Activated CD8-positive, alpha-beta memory T cell treated with anti-CD3 and anti-CD28 coated beads, Interleukin-2, amount 50 U/mL, for 24 hours (primary cell): ENCODE measurements around the gene KIRREL1.

Experiments used
- DNase-seq: peaks from one replicate; pipeline ENCODE4 v3.0.0-alpha.2; 2020; ENCODE audit errors: extremely low read depth

Gene KIRREL1

GRCh38 chr1:158035014-158035413, 41.6 kb downstream of the KIRREL1 start:
- no peak for DNase-seq

GRCh38 chr1:158035976-158036583, 42.6 kb downstream of the KIRREL1 start:
- no peak for DNase-seq

GRCh38 chr1:158037008-158037865, 43.8 kb downstream of the KIRREL1 start:
- no peak for DNase-seq

DNA sequence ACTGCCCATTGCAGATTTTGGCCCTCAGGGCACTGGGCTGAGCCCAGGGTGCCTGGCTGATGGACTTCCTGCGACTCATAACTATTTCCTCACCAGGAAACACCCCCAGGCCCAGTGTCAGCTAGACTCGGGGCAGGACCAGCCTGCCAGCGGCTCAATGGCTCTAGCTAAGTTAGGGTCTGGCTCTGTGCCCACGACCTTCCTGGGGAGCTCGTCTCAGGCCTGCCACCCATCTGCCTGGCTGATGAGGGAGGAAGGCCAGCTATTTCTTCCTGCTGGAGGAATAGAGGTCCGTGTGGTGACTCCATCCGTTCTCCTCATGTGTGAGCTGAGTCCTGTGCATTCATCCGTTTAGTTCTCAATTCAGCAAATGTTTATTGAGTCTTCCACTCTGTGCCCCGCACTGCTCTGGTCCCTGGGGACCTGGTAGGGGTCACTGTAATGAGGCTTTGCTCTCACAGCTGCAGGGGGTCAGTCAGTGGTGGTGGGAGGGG, 44.5 kb downstream of the KIRREL1 start:
- no peak for DNase-seq

- no peak for DNase-seq
Measured at GRCh38 chr1:158038793-158039192, 45.3 kb downstream of the KIRREL1 start.

DNA sequence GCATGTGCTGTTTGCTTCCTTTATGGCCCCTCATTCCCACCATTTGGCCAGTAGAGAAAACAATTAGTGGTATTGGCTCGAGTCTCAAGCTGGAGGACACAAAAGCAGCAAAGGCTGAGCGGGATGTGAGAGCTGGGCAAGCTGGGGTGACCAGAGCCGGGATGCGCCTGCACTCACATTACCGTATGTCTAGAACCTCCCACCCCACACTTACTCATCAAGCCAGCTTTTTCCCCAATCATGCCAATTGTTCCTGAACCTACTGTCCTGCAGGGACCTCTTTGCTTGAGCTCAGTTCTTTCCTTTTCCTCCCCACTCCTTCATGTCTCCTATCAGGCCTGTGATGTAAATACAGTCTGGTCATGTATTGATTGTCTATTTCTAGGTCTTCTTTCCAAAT, 45.9 kb downstream of the KIRREL1 start:
- DNase-seq, result no peak

DNA sequence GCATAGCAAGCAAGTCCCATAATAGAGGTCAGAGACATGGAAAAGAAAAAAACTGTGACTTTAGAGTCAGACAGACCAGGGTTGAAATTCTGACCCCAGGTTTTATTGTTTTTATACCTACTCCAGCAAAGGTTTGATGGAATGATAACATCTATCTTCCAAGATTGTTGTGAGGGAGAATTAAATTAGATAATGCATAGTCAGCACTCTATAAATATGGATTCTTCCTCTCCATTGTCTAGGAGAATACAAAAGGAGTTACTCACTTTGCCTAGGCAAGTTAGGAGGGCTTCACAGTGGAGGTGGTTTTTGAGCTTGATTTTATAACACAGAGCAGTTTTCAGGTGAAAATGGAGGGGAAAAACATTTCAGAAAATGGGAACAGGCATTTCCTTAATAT, 46.9 kb downstream of the KIRREL1 start:
- DNase-seq, result no peak

DNA sequence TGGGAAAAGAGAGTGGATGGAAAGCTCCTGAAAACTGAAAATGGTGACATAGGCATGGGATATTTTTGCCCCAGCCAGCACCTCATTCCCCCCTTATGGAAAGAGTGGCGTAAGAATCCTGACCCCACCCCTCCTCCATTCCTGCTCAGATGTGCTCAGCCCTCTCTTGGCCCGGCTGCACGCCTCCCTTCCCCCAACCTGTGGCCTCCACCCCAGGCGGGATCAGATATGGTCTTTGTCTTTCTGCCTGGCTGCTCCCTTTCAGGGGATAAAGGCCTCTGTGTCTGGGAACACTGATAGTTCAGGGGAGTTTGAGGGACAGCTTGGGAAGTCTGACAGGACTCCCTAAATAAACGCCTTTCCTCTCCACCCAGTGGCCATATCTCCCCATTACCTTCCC, 49.8 kb downstream of the KIRREL1 start:
- DNase-seq, result no peak

DNA sequence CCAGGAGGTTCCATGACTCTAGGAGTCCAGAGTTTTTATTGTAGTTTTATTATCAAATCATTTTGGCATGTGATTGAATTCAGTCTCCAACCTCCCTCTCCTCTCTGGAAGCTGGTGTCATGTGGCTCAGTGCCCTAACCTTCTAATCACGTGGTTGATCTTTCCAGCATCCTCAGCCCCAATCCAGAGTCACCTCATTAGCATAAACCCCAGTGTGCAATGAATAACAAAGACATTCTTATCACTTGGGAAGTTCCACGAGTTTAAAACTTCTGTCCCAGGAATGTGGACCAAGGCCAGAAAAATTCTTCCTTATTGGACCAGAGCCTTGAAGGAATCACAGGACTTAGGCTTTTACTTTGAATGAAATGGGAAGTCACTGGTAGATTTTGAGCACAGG, 52.2 kb downstream of the KIRREL1 start:
- no peak for DNase-seq

GRCh38 chr1:158046715-158047510, 53.5 kb downstream of the KIRREL1 start:
- DNase-seq, result no peak

- DNase-seq, result no peak
Measured at GRCh38 chr1:158048371-158049067, 55.1 kb downstream of the KIRREL1 start.

- DNase-seq, result no peak
Measured at GRCh38 chr1:158049853-158050252, 56.4 kb downstream of the KIRREL1 start.

- DNase-seq, result no peak
Measured at GRCh38 chr1:158053276-158053675, 59.8 kb downstream of the KIRREL1 start.

DNA sequence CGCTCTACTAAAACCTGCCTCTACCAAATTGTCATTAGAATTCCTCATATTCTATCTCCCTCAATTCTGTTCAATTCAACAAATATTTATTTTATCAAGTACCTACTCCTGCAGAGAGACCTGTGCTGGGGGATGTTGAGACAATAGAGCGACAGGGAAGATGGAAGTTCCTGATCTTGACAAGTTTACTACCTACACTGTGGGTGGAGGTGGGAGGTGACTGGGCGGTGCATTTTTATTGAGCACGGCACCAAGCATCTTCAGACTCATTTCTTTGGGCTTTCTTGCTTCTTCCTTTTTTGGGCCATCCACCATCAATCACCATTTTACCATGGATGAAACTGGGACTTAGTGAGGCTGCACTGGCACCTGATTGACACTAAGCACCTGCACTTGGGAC, 61.3 kb downstream of the KIRREL1 start:
- DNase-seq, result no peak

DNA sequence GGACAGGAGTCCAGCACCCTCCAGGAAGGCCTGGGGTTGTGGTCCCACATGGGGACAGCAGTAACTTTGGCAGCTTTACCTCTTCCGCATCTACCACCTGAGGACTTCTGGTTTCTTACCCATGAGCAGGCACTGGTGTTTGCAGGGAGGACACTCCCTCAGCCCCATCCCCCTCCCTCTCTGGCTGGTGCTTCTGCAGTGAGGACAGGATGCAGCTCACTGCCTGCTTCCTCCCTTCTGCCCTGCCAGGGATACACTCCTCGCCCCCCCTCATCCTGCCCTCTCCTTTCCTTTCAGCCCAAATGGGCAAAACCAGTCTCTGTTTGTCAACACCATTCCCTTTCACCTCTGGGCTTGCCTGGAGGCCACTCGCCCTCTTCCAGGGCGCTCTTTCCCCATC, 62.4 kb downstream of the KIRREL1 start:
- no peak for DNase-seq

GRCh38 chr1:158056498-158056897, 63.1 kb downstream of the KIRREL1 start:
- DNase-seq, result no peak

DNA sequence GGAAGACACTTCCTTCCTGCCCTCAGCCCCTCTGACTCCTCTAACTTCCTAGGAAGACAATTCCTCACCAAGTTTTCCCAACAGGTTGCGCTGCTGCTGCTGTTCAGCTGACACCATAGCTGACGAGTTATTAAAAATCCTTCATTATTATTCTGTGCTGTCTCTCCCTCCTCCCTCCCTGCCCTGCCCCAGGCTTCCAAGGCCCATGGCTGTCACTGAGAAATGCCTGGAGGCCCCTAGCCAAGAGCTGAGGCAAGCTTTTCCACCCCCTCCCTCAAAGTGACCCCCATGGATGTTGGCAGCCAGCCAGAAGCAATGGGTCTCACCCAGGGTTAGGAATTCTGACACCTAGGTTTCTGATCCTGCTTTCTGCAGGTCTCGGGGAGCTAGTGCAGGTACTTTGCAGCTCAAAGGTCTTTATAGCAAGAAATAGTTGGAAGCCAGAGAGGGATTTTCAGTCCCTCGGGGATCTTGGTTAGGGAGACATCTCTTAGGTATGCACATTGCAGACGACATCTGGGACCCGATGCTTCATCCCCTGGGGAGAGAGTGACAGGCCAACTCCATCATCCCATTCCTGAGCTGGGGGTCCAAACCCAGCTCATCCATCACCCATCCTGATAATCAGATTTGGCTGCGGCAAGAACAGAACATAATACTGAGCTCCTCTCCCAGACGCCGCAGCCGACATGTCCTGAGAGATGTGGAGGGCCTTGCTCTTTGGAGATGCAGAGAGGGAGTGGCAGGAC, 65.0 kb downstream of the KIRREL1 start:
- DNase-seq, result no peak

GRCh38 chr1:158059984-158060383, 66.5 kb downstream of the KIRREL1 start:
- no peak for DNase-seq

GRCh38 chr1:158062174-158062573, 68.7 kb downstream of the KIRREL1 start:
- DNase-seq, result no peak

DNA sequence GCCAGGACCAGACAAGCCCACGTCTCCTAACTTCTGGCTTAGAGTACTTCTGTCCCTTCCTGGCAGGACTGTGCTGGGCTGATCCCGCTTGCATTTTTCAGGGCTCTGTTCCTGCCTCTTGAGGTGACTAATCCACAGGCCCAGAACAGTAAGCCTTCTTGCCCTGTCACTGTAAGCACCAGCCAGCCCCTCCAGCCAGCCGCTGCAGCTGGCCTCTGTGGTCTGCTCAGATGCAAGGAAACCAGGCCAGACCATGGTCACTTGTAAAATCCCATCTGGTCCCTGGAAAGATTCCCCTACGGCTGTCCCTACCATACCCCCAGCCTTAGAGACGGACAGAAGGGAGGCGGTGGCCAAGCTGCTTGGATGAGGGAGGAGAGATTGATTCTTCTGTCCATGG, 74.2 kb downstream of the KIRREL1 start:
- DNase-seq, result no peak

- DNase-seq, result no peak
Measured at GRCh38 chr1:158068918-158069317, 75.5 kb downstream of the KIRREL1 start.
